ENCODE results near the gene PCK2. TPM values are rescaled to one million over a fixed set of nuclear protein-coding genes. Genes with fewer than 3 reads are reported as not detected.

Gene PCK2
- total and polyA plus RNA-seq, 4 donors, result 3.9 to 7.0 (median 5.8) TPM

DNA sequence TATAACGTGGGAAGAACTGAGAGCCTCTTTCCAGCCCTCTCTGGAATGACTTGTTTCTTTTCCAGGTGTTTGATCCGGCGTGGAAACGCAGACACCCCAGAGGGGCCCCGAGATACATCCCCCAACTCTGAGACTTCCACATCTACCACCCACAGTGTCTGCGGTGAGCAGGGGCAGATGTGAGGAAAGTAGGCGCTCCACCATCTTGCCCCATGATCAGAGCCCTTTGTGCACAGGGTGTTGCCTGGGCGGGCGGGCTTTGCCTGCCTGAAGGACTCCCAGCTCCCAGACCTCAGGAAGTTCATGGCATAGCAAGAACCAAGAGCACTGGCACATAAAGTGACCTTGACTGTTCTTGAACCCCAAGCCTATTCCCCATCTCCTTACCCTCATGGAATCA lies 39.5 kb upstream of the PCK2 start:
- 96% methylated on average over 9 of the region's 9 CpGs for WGBS (ENCODE audit: insufficient coverage)

DNA sequence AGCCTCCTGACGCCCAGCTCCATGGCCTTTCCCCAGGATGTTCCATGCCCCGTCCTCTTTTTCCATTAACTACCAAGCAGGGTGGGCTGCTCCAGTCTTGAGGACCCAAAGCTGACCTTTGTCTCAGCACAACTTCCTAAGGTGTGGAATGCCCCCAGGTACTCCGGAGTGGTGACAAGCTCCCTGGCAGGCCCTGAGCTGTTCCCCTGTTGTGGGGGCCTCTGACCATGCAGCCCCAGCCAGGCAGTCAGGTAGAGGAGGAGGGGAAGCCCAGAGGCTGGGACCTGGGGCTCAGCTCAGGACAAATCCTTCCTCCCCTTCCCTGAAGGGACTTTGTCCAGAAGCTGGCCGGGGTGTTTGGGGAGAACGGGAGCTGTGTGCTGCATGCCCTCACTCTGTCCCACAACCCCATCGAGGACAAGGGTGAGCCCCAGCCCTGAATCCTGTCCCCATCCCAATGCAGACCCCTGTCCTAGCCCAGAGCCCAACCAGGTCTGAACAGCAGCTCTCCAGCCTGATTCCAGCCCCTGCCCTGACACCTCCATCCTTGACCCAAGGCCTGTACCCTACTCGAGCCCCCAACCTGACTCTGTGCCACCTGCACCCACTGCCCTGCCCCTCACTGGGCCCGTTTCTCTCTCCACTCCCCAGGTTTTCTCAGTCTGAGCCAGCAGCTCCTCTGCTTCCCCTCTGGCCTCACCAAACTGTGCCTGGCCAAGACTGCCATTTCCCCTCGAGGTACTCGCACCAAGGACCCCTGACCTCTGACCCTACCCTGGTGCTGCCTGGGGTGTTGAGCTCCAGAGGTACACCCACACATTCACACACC lies 37.9 kb upstream of the PCK2 start:
- H3K9me3 ChIP-seq (ENCODE audit: control insufficient read depth, insufficient read depth, low read length), result no peaks in the 10 kb centered on the region
- no peak overlapping the region for H3K27ac ChIP-seq (ENCODE audit: low read depth, low read length)
- WGBS (ENCODE audit: insufficient coverage), result 87% methylated on average over 8 of the region's 10 CpGs
- H3K4me1 ChIP-seq (ENCODE audit: control insufficient read depth, insufficient read depth, low read length), result peaks cover 27% of the 10 kb centered on the region
- no peak overlapping the region for H3K4me3 ChIP-seq (ENCODE audit: low read depth, low read length)
- no peaks in the 10 kb centered on the region for H3K27me3 ChIP-seq (ENCODE audit: control insufficient read depth, insufficient read depth, low read length)
- no peak for DNase-seq (ENCODE audit: low read depth in 4 of 6, low spot score in 6 of 6)
- H3K36me3 ChIP-seq (ENCODE audit: control insufficient read depth, insufficient read depth, low read length), result peaks cover 77% of the 10 kb centered on the region

More for the DNA sequence above, 39.5 kb upstream of the PCK2 start:
- Histone ChIP-seq H3K4me1 (ENCODE audit: control insufficient read depth, insufficient read depth, low read length) (peaks cover 33% of the 10 kb centered on the region), H3K27me3 (ENCODE audit: control insufficient read depth, insufficient read depth, low read length) (no peaks in the 10 kb centered on the region), H3K27ac (ENCODE audit: low read depth, low read length) (no peak overlapping the region), H3K4me3 (ENCODE audit: low read depth, low read length) (no peak overlapping the region), H3K36me3 (ENCODE audit: control insufficient read depth, insufficient read depth, low read length) (peaks cover 61% of the 10 kb centered on the region), H3K9me3 (ENCODE audit: control insufficient read depth, insufficient read depth, low read length) (no peaks in the 10 kb centered on the region)
- DNase-seq (ENCODE audit: low read depth in 4 of 6, low spot score in 6 of 6), result no peak

DNA sequence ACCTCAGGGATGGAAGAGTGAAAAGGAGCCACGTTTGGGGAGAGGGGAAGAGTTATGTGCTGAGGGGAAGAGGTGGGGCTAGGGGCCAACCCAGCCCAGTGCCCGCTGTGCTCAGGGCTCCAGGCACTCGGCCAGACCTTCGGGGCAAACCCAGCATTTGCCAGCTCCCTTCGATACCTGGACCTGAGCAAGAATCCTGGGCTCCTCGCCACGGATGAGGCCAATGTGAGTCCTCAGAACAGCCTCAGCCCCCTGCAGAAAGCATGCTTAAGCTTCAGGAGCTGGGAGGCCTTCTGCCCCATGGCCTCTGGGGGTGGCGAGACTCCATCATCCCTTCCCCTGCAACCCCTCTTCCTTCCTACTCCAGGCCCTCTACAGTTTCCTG lies 37.3 kb upstream of the PCK2 start:
- 85% methylated on average over 7 of the region's 8 CpGs for WGBS (ENCODE audit: insufficient coverage)
- Histone ChIP-seq H3K27me3 (ENCODE audit: control insufficient read depth, insufficient read depth, low read length) (no peaks in the 10 kb centered on the region), H3K9me3 (ENCODE audit: control insufficient read depth, insufficient read depth, low read length) (no peaks in the 10 kb centered on the region), H3K27ac (ENCODE audit: low read depth, low read length) (no peak overlapping the region), H3K36me3 (ENCODE audit: control insufficient read depth, insufficient read depth, low read length) (peaks cover 83% of the 10 kb centered on the region), H3K4me1 (ENCODE audit: control insufficient read depth, insufficient read depth, low read length) (peaks cover 23% of the 10 kb centered on the region), H3K4me3 (ENCODE audit: low read depth, low read length) (no peak overlapping the region)
- no peak for DNase-seq (ENCODE audit: low read depth in 4 of 6, low spot score in 6 of 6)

DNA sequence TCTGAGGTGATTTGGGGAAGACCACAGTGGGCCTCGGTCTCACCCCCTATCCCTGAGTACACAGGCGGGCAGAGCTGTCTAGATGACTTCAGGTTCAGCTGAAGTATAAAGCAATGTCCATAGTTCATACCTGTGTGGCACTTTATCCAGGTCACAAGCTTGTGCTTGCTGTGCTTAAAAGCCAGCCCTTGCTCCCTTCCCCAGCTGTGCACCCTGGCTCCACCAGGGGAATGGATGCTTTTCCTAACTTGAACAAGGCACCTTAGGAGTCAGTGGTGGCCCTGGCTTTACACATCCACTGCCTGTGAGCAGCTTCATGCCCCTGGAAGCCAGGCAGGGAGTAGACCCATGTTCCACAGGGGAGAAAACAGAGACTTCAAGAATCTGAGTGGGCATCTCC lies 36.8 kb upstream of the PCK2 start:
- H3K27ac ChIP-seq (ENCODE audit: low read depth, low read length), result no peak overlapping the region
- no peaks in the 10 kb centered on the region for H3K9me3 ChIP-seq (ENCODE audit: control insufficient read depth, insufficient read depth, low read length)
- peaks cover 20% of the 10 kb centered on the region for H3K4me1 ChIP-seq (ENCODE audit: control insufficient read depth, insufficient read depth, low read length)
- no peak overlapping the region for H3K4me3 ChIP-seq (ENCODE audit: low read depth, low read length)
- WGBS (ENCODE audit: insufficient coverage), result 75% methylated on average over 2 of the region's 2 CpGs
- H3K27me3 ChIP-seq (ENCODE audit: control insufficient read depth, insufficient read depth, low read length), result no peaks in the 10 kb centered on the region
- H3K36me3 ChIP-seq (ENCODE audit: control insufficient read depth, insufficient read depth, low read length), result peaks cover 87% of the 10 kb centered on the region
- no peak for DNase-seq (ENCODE audit: low read depth in 4 of 6, low spot score in 6 of 6)

DNA sequence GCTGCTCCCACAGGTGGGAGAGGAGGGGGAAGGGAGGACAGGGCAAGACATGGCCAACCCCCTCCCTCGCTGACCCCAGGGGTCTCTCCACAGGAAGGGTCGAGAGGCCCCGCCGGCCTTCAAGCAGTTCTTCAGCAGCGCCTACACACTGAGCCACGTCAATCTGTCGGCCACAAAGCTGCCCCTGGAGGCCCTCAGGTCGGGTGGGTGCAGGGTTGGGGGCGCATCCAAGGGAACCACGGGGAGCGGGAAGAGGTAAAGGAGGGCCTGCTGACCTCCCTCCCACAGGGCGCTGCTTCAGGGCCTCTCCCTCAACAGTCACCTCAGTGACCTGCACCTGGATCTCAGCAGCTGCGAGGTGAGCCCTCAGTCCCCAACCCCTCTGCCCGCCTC lies 36.2 kb upstream of the PCK2 start:
- Histone ChIP-seq H3K9me3 (ENCODE audit: control insufficient read depth, insufficient read depth, low read length) (no peaks in the 10 kb centered on the region), H3K4me3 (ENCODE audit: low read depth, low read length) (no peak overlapping the region), H3K36me3 (ENCODE audit: control insufficient read depth, insufficient read depth, low read length) (peaks cover 93% of the 10 kb centered on the region), H3K4me1 (ENCODE audit: control insufficient read depth, insufficient read depth, low read length) (peaks cover 14% of the 10 kb centered on the region), H3K27me3 (ENCODE audit: control insufficient read depth, insufficient read depth, low read length) (no peaks in the 10 kb centered on the region), H3K27ac (ENCODE audit: low read depth, low read length) (no peak overlapping the region)
- 68% methylated on average over 12 of the region's 14 CpGs for WGBS (ENCODE audit: insufficient coverage)
- no peak for DNase-seq (ENCODE audit: low read depth in 4 of 6, low spot score in 6 of 6)

DNA sequence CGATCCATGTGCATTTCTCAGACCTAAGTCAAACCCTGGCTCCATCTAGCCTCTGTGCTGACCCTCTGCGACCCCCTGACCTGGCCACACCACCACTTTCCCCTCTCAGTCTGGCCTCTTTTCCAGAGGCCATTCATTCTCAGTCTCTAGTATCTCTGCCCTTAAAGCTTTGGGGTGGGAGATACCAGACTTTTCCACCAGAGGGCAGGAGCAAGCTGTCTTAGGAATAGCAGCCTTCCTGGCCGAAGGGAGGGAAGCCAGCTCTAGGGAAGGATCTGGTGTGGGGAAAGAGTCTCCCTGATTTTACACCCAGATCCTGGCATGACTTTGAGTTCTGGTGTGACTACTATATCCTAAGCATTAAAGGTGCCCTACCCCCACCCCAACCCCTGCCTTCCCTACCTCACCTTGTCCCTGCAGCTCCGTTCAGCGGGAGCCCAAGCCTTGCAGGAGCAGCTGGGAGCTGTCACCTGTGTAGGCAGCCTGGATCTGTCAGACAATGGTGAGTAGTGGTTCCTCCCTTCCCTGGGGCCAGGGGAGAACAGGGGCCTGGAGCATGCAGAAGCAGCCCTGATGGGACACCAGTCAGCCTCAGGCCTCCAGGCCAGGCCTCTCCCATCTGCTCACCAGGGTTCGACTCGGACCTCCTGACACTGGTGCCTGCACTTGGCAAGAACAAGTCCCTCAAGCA lies 35.7 kb upstream of the PCK2 start:
- Histone ChIP-seq H3K27ac (ENCODE audit: low read depth, low read length) (no peak overlapping the region), H3K27me3 (ENCODE audit: control insufficient read depth, insufficient read depth, low read length) (no peaks in the 10 kb centered on the region), H3K9me3 (ENCODE audit: control insufficient read depth, insufficient read depth, low read length) (no peaks in the 10 kb centered on the region), H3K4me1 (ENCODE audit: control insufficient read depth, insufficient read depth, low read length) (peaks cover 12% of the 10 kb centered on the region), H3K4me3 (ENCODE audit: low read depth, low read length) (no peak overlapping the region), H3K36me3 (ENCODE audit: control insufficient read depth, insufficient read depth, low read length) (peaks cover 98% of the 10 kb centered on the region)
- 49% methylated on average over 5 of the region's 7 CpGs for WGBS (ENCODE audit: insufficient coverage)
- DNase-seq (ENCODE audit: low read depth in 4 of 6, low spot score in 6 of 6), result peak in 4 of 6 donors; percentile 46 to 91 (median 77)

DNA sequence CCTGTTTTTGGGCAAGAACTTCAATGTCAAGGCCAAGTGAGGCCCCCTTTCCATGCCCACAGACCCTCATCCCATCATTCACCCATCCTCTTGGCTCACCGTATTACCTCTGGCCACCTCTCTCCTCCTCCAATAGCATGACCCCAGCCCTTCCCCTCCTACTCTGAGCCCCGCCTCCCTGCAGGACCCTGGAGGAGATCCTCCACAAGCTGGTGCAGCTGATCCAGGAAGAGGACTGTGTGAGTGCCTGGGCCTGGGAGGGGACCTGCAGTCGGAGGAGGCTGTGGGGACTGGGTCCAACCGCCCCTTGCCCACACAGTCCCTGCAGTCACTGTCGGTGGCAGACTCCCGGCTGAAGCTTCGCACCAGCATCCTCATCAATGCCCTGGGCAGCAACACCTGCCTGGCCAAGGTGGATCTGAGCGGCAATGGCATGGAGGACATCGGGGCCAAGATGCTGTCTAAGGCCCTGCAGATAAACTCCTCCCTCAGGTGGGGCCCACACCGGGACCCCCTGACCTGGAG lies 35.1 kb upstream of the PCK2 start:
- WGBS (ENCODE audit: insufficient coverage), result 92% methylated on average over 9 of the region's 10 CpGs
- Histone ChIP-seq H3K27me3 (ENCODE audit: control insufficient read depth, insufficient read depth, low read length) (no peaks in the 10 kb centered on the region), H3K4me3 (ENCODE audit: low read depth, low read length) (no peak overlapping the region), H3K9me3 (ENCODE audit: control insufficient read depth, insufficient read depth, low read length) (no peaks in the 10 kb centered on the region), H3K4me1 (ENCODE audit: control insufficient read depth, insufficient read depth, low read length) (peaks cover 10% of the 10 kb centered on the region), H3K27ac (ENCODE audit: low read depth, low read length) (no peak overlapping the region), H3K36me3 (ENCODE audit: control insufficient read depth, insufficient read depth, low read length) (peaks cover 93% of the 10 kb centered on the region)
- no peak for DNase-seq (ENCODE audit: low read depth in 4 of 6, low spot score in 6 of 6)

DNA sequence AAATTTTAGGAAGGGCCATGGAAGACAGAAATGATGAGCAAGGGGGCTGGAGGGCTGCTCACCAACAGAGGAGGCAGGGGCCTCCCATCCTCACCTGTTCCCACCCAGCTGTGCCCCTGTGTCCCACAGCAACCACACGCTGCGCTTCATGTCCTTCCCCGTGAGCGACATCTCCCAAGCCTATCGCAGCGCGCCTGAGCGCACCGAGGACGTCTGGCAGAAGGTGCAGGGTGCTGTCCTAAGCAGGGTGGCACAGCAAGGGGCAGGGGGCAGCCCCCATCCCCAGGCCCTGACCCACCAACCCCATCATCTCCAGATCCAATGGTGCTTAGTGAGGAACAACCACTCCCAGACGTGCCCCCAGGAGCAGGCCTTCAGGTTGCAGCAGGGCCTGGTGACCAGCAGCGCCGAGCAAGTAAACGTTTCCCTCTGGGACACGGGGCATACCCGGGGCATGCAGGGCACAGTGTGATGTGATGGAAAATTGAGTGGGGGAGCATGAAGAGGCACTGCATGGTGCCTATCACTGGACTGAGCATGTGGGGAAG lies 34.2 kb upstream of the PCK2 start:
- H3K27me3 ChIP-seq (ENCODE audit: control insufficient read depth, insufficient read depth, low read length), result no peaks in the 10 kb centered on the region
- no peak overlapping the region for H3K27ac ChIP-seq (ENCODE audit: low read depth, low read length)
- peaks cover 93% of the 10 kb centered on the region for H3K36me3 ChIP-seq (ENCODE audit: control insufficient read depth, insufficient read depth, low read length)
- H3K4me1 ChIP-seq (ENCODE audit: control insufficient read depth, insufficient read depth, low read length), result peaks cover 8% of the 10 kb centered on the region
- WGBS (ENCODE audit: insufficient coverage), result 80% methylated on average over 14 of the region's 16 CpGs
- no peaks in the 10 kb centered on the region for H3K9me3 ChIP-seq (ENCODE audit: control insufficient read depth, insufficient read depth, low read length)
- H3K4me3 ChIP-seq (ENCODE audit: low read depth, low read length), result no peak overlapping the region
- no peak for DNase-seq (ENCODE audit: low read depth in 4 of 6, low spot score in 6 of 6)

DNA sequence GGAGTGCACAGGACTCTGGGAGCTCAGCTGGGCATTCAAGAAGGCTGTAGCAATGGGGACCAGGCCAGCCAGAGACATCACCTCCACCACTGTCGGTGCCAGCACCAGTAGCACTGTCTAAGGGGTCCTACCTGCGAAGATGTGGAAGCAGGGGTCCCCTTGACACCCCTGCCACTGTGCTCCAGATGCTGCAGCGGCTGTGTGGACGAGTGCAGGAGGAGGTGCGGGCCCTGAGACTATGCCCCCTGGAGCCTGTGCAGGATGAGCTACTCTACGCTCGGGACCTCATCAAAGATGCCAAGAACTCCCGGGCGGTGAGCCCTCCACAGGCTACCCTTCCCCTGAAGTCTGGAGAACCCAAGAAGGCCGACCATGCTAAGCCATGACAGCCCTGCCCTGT lies 33.7 kb upstream of the PCK2 start:
- no peaks in the 10 kb centered on the region for H3K9me3 ChIP-seq (ENCODE audit: control insufficient read depth, insufficient read depth, low read length)
- H3K36me3 ChIP-seq (ENCODE audit: control insufficient read depth, insufficient read depth, low read length), result peaks cover 93% of the 10 kb centered on the region
- no peak for DNase-seq (ENCODE audit: low read depth in 4 of 6, low spot score in 6 of 6)
- H3K27me3 ChIP-seq (ENCODE audit: control insufficient read depth, insufficient read depth, low read length), result no peaks in the 10 kb centered on the region
- no peak overlapping the region for H3K4me3 ChIP-seq (ENCODE audit: low read depth, low read length)
- H3K27ac ChIP-seq (ENCODE audit: low read depth, low read length), result no peak overlapping the region
- H3K4me1 ChIP-seq (ENCODE audit: control insufficient read depth, insufficient read depth, low read length), result peaks cover 8% of the 10 kb centered on the region
- 89% methylated on average over 10 of the region's 10 CpGs for WGBS (ENCODE audit: insufficient coverage)

All from spinal cord (tissue), 10 donors.